Endothelial cell (in vitro differentiated cells): ENCODE data around the gene LDLRAD2. TPM values are rescaled to one million over a fixed set of nuclear protein-coding genes. Genes with fewer than 3 reads are reported as not detected.
A peak's percentile ranks its signal among the peaks of the same experiment; 100 is the strongest.

ENCODE experiments used
- DNase-seq: peaks from one replicate; pipeline ENCODE4 v3.0.0; 2021; ENCODE audit warnings: low spot score
- H3K27ac Mint-ChIP-seq: one replicate; pipeline ENCODE4 v1.8.0; 2021; ENCODE audit warnings: mixed read lengths, inconsistent platforms; ENCODE audit not compliant: unreplicated experiment
- H3K27me3 Mint-ChIP-seq: one replicate; pipeline ENCODE4 v1.8.0; 2021; ENCODE audit warnings: mild to moderate bottlenecking, moderate library complexity, mixed read lengths, inconsistent platforms; ENCODE audit not compliant: unreplicated experiment
- H3K36me3 Mint-ChIP-seq: one replicate; pipeline ENCODE4 v1.8.0; 2021; ENCODE audit warnings: mild to moderate bottlenecking, low read depth, mixed read lengths, inconsistent platforms; ENCODE audit not compliant: unreplicated experiment
- H3K4me1 Mint-ChIP-seq: one replicate; pipeline ENCODE4 v1.8.0; 2021; ENCODE audit warnings: mild to moderate bottlenecking, mixed read lengths, inconsistent platforms; ENCODE audit not compliant: unreplicated experiment
- H3K4me3 Mint-ChIP-seq: one replicate; pipeline ENCODE4 v1.8.0; 2021; ENCODE audit warnings: mild to moderate bottlenecking, mixed read lengths, inconsistent platforms; ENCODE audit not compliant: unreplicated experiment
- H3K9me3 Mint-ChIP-seq: one replicate; pipeline ENCODE4 v1.8.0; 2021; ENCODE audit warnings: mixed read lengths, inconsistent platforms; ENCODE audit not compliant: unreplicated experiment
- total RNA-seq: library from RNA; stranded (reverse); fragmentation: NEBNext Ultra II Directional; extraction: Animal tissue kit (Norgen Biotek cat#: 25700); gene quantifications from one replicate; pipeline ENCODE4 v1.2.1, GENCODE V29; 2021; ENCODE audit not compliant: unreplicated experiment
- TF ChIP-seq, protein P1 (sequence below): fragments of 200-600 bp; sonication (generic); IDR thresholded peaks from one replicate; pipeline ENCODE4 v1.5.0; 2021; ENCODE audit warnings: antibody characterized with exemption; ENCODE audit not compliant: unreplicated experiment

Gene LDLRAD2
- total RNA-seq, 1 donor from 2014 or later: 1.3 TPM

DNA sequence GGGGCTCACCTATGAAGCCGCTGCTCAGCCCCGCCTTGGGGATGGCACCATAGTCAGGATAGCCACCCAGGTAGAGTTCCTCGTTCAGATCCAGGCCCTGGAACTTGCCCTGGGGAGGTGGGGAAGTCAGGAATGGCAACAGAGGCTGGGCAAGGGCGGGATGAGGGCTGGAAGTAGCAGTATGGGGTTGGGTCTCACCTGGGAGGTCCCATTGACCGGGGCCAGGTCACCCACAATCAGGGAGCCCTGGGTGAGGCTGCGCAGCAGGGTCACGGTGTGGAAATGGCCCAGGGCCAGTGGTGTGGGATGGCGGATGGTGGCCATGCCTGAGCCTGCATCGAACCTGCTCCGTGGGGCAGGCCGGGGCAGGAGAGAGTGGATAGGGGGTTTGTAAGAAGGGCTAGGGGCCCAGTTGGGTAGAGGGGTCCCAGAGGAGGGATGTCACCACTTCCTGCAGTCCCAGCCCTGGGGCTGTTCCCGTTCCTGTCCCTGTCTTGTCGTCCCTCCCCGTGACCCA, 19.4 kb downstream of the LDLRAD2 start:
- peak overlapping the region; percentile 66 for H3K4me3 Mint-ChIP-seq
- no peaks in the 10 kb centered on the region for H3K4me1 Mint-ChIP-seq
- no peak overlapping the region for H3K27ac Mint-ChIP-seq
- TF ChIP-seq, protein P1, sequence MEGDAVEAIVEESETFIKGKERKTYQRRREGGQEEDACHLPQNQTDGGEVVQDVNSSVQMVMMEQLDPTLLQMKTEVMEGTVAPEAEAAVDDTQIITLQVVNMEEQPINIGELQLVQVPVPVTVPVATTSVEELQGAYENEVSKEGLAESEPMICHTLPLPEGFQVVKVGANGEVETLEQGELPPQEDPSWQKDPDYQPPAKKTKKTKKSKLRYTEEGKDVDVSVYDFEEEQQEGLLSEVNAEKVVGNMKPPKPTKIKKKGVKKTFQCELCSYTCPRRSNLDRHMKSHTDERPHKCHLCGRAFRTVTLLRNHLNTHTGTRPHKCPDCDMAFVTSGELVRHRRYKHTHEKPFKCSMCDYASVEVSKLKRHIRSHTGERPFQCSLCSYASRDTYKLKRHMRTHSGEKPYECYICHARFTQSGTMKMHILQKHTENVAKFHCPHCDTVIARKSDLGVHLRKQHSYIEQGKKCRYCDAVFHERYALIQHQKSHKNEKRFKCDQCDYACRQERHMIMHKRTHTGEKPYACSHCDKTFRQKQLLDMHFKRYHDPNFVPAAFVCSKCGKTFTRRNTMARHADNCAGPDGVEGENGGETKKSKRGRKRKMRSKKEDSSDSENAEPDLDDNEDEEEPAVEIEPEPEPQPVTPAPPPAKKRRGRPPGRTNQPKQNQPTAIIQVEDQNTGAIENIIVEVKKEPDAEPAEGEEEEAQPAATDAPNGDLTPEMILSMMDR: no peak
- no peaks in the 10 kb centered on the region for H3K9me3 Mint-ChIP-seq
- no peak for DNase-seq
- H3K36me3 Mint-ChIP-seq: peaks cover 53% of the 10 kb centered on the region
- peaks cover 19% of the 10 kb centered on the region for H3K27me3 Mint-ChIP-seq

DNA sequence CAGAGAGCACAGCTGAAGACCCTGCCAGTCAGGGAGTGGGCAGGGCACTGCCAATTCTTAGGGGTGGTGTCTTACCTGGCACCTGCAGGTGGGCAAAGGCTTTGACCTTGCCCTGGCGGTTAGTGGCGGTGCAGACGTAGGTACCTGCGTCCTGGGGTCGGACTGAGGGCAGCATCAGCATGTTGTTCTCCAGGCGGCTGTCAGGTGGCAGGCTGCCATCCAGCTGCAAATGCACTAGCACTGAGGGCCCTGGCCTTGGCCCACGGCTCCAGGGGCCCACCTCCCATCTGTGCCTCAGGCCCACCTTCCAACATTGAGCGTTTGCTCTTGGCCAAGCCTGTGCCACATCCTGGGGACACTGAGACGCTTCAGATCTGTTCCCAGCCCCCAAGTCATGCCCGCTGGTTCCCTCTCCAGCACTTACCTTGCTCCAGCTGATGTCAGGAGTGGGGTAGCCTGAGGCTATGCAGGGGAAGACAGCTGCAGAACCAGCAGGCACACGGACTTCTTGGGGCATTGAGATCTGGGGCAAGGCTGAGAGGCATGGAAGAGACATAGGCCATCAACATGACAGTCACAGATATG, 21.4 kb downstream of the LDLRAD2 start:
- Mint-ChIP-seq H3K27me3 (peaks cover 22% of the 10 kb centered on the region), H3K9me3 (no peaks in the 10 kb centered on the region), H3K4me1 (no peaks in the 10 kb centered on the region), H3K4me3 (no peak overlapping the region), H3K36me3 (peaks cover 49% of the 10 kb centered on the region), H3K27ac (peak overlapping the region; percentile 31)
- DNase-seq: no peak
- TF ChIP-seq, protein P1: no peak

DNA sequence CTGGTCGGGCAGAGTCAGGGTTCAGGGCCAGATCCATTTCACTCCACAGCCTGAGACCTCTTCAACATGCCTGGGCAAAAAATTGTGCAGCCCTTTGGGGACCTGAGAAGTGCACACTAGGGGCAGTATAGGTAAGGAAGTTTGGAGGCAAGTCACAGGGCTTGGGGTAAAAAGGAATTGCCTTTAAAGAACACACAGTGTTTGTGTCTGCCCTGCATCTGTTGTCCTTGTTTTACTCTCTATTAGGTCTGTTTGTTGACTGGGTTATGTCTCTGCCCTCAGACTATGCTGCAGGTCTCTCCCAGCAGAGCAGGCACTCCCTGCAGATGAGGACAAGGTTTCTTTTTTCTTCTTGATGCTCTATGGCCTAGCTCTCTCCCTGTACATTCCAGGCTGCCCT, 22.0 kb downstream of the LDLRAD2 start:
- peaks cover 22% of the 10 kb centered on the region for H3K27me3 Mint-ChIP-seq
- DNase-seq: no peak
- no peaks in the 10 kb centered on the region for H3K4me1 Mint-ChIP-seq
- TF ChIP-seq, protein P1: no peak
- H3K4me3 Mint-ChIP-seq: peak overlapping the region; percentile 87
- H3K27ac Mint-ChIP-seq: peak overlapping the region; percentile 31
- H3K9me3 Mint-ChIP-seq: no peaks in the 10 kb centered on the region
- H3K36me3 Mint-ChIP-seq: peaks cover 51% of the 10 kb centered on the region

DNA sequence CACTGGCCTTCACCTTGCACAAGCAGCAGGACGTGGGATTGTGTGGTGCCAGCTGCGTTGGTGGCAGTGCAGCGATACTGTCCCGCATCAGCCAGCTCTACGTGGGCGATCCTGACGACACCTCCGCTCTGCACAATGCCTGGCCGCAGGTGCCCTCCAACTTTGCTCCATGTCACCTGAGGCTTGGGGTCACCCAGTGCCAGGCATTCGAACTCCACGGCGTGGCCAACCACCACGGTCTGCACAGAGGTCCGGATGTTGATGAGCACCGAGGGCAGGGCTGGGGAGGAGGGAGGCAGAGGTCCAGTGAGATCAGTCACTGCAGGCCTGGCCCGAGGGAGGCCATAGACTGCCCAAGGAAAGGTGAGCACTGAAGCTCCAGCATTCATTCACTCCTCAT, 22.6 kb downstream of the LDLRAD2 start:
- peak overlapping the region; percentile 67 for H3K27ac Mint-ChIP-seq
- DNase-seq: no peak
- TF ChIP-seq, protein P1: no peak
- H3K36me3 Mint-ChIP-seq: peaks cover 54% of the 10 kb centered on the region
- no peaks in the 10 kb centered on the region for H3K4me1 Mint-ChIP-seq
- peaks cover 27% of the 10 kb centered on the region for H3K27me3 Mint-ChIP-seq
- H3K9me3 Mint-ChIP-seq: no peaks in the 10 kb centered on the region
- peak overlapping the region; percentile 87 for H3K4me3 Mint-ChIP-seq

DNA sequence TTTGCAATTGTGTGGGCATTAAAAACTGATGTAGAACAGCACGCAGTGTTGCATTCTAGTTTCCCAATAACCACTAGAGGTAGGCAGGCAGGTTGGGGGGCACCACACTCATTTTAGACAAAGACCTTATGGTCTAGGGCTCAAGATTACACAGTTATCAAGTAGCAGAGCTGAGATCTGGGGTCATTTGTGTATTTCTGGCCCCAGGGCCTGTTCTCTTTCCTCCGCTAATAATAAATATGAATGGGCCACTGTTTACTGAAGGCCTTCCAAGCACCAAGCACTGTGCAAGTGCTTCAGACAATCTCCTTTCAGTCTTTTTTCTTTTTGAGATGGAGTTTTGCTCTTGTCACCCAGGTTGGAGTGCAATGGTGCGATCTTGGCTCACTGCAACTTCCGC, 23.9 kb downstream of the LDLRAD2 start:
- DNase-seq: no peak
- H3K4me3 Mint-ChIP-seq: no peak overlapping the region
- TF ChIP-seq, protein P1: no peak
- no peaks in the 10 kb centered on the region for H3K4me1 Mint-ChIP-seq
- no peak overlapping the region for H3K27ac Mint-ChIP-seq
- no peaks in the 10 kb centered on the region for H3K9me3 Mint-ChIP-seq
- H3K36me3 Mint-ChIP-seq: peaks cover 59% of the 10 kb centered on the region
- peaks cover 34% of the 10 kb centered on the region for H3K27me3 Mint-ChIP-seq
